ENCODE measurements around the gene CTIF. TPM values are rescaled to one million over a fixed set of nuclear protein-coding genes. Genes with fewer than 3 reads are reported as not detected.
"Not testable (repeated sequence)": the region's sequence is repeated elsewhere in the genome, so short reads cannot be mapped to it uniquely, and the experiment has no call there.

The CTIF gene
- total RNA-seq, 1 experiment from 2014 or later = 19.8 TPM

DNA sequence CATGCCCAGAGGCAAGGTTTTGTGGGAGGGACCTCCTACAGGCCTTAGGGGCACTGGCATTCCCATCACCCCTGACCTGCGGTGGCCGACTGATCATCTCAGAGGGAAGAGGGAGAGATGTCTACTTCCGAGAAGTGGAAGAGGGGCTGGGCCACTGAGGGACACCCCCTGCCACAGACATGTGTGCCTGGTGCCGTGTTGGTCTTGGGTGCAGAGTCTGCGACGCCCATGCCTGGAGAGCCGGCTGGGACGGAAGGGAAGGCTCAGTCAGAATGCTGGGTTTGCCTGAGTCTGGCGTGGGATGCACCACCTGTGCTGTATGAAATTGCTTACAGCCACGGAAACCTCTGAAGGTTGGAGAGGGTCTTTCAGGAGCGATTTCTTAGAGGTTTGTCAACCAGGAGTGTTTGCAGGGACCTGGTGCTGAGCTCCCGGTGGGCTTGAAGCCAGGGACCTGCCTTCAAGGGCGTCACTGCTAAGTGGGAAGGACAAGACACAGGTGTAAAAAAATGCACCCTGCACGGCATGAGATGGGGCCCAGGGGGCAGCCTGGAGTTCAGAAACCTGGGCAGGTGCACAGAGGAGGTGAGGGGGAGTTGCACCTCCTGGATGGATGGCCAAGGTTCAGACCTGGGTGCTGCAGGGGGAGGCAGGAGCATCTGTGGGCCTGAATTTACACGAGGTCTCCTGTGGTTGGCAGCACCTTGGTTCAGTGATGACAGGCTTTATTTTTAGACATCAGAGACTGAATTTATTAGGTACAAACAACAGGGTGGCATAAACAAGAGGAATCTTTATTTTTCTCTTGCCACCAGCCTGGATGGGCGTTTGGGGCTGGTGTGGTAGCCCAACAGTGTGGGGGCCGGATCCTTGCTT lies 100.3 kb downstream of the CTIF start:
- no peak for DNase-seq (ENCODE audit: low read depth)

DNA sequence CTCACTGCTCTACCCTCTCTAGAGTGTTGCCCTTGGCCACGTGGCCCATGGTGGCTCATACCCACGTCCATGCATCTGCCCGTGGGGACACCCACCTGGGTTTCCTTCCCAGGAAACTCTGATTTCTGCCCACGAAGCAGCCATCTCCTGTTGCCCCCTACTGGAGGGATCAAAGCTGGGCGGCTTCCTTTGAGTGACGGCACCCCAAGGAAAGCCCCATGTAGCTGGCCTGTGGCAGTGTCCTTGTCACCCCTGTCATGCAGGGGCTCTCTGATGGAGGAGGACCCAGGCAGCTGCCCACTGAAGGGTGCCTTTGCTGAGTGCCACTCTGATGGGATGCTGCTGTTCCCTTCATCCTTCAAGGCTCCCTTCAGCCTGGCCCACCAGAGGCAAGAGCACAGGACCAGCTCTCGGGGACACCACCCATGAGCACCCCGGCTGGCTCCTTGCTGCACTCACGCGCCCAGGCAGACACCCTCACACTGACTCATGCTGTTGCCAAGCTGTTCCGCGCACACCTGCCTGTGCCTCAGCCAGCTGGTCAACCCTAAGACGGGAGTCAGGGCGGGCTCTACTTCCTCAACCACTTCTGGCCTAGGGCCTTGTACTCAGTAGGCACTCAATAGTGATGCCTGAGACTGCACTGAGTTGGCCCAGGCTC lies 101.1 kb downstream of the CTIF start:
- DNase-seq (ENCODE audit: low read depth) = no peak

DNA sequence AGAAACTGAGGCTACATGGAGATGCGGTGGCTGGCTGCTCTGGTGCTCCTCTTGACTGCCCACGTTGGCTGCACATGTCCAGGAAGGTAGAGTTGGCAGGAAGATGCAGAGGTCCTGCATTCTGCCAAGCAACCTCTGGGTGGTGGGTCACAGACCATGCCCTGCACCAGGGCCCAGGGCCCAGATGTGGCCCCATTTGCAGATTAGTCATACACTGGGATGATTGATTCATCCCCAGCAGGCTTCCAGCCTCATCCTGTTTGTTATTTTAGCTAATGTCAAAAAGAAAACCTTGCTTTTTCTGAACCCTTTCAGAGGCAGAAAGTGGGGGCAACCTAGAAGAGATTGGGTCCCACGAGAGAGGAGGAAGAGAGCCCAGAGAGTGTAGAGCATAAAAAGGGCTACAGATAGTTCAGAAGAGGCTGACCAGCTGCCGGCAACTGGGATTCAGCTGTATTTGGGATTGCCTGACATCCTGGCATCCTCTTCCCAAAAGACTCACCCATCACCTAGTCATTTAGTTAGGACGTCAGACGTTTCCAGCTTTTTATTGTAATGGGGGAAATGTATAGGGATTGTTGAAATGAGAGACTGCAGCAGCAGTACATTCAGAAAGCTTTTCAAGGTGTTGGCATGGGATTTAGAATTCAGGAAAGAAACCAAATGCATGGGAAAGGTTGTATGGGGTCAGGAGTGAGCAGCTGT lies 101.9 kb downstream of the CTIF start:
- peak; percentile 72 for DNase-seq (ENCODE audit: low read depth)

DNA sequence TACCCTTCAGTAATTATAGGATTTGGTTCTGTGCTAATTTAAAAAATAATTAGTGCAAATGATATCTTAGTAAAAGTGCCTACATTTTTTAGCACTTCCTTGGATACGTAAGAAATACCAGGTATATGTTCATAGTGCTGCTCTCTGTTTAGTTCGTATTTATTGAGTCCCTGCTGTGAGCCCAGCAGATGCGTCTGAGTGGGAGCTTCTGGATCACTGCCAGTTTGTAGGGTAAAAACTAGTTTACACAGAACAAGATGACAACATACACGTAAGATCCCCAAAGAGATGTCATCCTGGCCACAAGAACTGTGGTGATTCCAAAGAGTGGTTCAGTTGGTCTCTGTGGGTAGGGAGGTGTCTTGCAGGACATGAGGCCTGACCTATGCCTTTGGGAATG lies 103.2 kb downstream of the CTIF start:
- no peak for DNase-seq (ENCODE audit: low read depth)

DNA sequence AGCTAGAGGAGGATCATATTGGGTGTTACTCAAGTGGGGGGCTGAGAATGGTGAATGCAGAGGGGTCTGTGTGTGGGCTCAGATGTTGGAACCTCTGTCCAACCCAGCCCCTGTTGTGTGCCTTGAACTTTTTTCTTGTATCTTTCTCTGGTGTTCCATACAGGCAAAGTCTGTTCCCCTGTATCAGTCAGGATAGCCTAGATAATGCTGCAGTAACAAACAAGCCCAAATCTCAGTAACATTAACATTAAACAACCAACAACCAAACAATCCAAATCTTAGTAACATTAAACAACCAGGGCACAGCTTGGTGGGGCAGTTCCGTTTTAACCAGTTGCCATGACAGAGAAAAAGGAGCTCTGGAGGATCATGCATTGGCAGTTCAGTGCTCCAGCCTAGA lies 103.7 kb downstream of the CTIF start:
- DNase-seq (ENCODE audit: low read depth) = no peak

DNA sequence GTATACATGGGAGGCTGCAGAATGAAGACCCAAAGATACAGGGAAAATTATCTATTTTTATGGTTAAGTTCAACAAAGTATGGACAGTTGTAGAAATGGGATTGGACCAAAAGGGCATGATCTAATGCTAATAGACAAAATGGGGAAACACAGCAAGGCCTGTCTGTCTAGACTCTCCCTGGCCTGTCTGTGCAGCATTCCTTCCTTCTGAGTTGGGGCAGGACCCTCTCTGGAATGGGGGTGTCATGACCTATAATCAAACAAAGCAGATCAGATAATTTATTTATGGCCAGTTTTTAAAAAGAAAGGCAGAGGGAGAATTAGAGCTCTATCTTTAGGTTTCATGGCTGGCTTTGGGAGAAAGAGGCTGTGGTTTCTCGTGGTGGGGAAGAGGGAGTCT lies 104.4 kb downstream of the CTIF start:
- no peak for DNase-seq (ENCODE audit: low read depth)

DNA sequence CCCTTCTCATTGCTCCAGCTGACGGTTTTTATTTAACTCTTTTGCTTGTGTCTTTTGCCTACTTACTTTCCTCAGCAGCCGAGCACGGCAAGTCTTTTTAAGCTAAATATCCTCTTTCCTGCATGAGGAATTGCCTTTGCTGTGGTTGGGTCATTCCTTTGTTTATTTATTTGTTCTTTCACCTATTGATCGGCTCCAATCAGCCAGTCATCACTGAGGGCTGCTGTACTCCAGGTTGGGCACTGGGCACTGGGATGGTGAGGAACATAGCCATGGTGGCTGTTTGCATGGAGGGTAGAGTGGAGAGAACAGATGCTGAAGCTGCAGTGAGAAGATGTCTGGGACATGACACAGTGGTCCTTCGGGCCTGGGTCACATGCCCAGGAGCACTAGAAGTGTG lies 105.2 kb downstream of the CTIF start:
- DNase-seq (ENCODE audit: low read depth) = no peak

DNA sequence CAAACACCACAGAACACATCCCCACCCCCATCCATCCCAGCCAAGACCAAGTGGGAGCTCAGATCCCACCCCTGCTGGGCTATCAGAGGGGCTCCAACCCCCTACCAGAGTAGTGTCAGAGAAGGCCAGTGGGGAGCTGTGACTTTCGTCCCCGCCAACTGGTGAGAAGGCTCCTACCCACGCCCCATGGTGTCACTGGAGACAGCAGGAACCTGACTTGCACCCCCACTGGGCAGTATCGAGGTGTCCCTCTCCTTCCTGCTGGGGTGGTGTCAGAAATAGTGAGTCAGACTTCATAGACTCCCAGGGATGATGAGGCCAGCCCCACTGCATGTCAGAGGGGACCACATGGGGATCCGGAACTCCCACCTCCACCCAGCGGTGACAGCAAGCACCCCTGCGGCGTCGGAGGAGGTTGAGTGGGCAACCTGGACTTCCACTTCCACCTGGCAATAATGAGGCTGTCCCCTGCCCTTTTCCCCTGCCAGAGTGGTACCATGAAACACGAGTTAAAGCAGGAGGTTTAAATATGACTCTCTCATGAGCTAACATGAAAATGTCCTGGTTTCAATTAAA lies 106.7 kb downstream of the CTIF start:
- DNase-seq (ENCODE audit: low read depth) = no peak

DNA sequence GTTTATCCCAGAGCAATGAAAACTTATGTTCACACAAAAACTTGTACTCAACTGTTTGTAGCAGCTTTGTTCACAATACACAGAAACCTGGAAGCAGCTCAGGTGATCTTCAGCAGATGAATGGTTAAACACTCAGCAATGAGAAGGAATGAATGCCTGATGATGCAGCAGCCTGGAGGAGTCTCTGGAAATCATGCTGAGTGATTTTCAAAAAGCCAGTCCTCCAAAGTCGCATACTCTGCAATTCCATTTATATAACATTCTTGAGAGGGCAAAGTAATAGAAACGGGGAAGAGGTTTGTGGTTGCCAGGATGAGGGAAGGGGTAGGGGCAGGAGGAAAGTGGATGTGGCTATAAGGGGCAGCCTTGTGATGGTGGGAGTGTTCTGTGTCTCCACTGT lies 108.1 kb downstream of the CTIF start:
- DNase-seq (ENCODE audit: low read depth) = no peak

DNA sequence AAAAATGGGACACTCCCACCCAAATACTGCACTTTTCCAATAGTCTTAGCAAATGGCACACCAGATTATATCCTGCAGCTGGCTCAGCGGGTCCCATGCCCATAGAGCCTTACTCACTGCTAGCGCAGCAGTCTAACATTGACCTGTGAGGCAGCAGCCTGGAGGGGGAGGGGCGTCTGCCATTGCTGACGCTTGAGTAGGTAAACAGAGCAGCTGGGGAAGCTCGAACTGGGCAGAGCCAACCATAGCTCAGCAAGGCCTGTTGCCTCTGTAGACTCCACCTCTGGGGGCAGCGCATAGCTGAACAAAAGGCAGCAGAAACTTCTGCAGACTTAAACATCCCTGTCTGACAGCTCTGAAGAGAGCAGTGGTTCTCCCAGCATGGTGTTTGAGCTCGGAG lies 110.4 kb downstream of the CTIF start:
- no peak for DNase-seq (ENCODE audit: low read depth)

DNA sequence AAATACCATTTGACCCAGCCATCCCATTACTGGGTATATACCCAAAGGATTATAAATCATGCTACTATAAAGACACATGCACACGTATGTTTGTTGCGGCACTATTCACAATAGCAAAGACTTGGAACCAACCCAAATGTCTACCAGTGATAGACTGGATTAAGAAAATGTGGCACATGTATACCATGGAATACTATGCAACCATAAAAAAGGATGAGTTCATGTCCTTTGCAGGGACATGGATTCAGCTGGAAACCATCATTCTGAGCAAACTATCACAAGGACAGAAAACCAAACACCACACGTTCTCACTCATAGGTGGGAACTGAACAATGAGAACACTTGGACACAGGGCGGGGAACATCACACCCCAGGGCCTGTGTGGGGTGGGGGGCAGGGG lies 115.8 kb downstream of the CTIF start:
- not testable (repeated sequence) for DNase-seq (ENCODE audit: low read depth)

DNA sequence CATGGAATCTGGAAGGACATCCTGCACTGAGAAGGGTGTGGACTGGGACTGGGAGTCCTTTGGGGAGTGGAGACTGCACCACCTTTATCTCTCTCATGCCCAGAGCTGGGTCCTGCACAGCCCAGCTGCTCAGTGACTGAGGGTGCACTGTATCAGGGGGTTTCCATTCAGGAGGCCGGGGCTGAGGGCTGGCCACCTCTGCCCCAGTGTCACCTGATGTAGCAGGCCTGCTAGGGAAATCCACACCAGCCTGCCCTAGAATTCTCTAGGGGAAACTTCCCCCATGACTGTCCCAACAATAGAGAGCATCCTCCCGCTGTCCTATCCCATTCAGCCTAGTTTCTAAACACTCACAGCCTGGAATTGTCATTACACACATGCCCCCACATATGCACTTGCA lies 116.7 kb downstream of the CTIF start:
- no peak for DNase-seq (ENCODE audit: low read depth)

DNA sequence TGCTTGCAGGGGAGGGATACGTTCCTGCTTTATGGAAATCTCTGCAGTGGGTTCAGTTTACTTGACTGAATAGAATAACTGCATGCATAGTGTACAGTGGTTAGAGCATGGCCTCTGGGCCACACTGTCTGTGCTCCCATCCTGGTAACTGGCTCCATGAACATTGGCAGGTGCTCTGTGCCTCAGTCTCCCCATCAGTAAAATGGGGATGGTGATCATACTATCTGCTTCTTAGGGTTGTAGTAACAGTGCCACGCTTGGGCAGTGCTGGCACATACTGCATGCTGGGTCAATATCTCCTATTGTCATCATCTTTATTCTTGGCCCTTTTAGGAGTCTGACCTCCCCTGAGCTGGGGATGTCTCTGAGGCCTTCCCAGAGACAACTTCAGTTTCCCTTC lies 117.3 kb downstream of the CTIF start:
- no peak for DNase-seq (ENCODE audit: low read depth)

DNA sequence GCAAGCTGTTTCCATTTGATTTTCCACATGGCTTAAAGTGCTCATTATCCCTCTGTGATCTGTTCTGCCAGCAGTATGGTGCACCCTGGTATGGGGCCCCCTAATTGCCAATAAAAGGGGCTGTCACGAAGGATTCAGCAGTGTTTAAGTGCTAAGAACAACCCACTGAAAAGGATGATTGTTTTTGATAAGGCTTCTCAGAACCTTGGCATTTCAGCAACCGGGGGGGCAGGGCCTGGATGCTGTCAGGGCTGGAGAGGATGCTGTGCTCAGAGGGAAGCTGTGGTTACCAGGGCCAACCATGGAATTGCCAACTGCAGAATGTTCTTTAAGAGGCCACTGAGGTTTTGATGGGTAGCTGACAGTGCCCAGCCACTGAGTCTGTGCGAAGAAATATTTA lies 117.8 kb downstream of the CTIF start:
- DNase-seq (ENCODE audit: low read depth) = no peak

DNA sequence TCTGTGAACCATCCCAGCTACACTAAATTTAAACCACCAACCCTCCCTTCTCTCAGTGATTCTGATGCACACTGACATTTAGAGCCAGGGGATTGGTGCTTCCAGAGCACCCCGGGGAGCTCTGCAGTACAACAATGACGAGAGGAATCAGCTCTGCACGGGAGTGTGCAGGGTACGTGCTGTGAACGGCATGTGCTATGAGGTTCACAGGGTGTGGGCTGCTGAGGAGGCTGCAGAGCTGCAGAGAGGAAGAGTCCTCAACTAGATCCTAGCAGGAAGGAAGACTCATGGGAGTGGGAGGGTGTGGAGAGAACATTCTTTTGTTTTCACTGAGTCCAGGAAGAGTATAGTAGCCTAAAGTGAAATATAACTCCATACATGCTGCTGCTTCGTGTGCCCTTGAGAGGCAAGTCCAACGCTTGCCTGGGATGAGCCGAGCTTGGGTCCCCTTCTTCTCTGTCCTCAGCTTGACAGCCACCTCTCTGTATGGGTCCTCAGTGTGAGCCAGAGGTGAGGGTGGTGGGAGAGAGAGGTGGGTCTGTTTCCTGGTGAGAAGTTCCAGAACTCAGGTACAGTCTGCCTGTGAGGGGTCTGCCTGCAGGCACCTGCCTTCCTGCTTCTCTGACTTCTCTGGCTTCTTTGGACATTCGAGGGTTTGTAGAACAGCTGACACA lies 118.8 kb downstream of the CTIF start:
- DNase-seq (ENCODE audit: low read depth) = no peak

DNA sequence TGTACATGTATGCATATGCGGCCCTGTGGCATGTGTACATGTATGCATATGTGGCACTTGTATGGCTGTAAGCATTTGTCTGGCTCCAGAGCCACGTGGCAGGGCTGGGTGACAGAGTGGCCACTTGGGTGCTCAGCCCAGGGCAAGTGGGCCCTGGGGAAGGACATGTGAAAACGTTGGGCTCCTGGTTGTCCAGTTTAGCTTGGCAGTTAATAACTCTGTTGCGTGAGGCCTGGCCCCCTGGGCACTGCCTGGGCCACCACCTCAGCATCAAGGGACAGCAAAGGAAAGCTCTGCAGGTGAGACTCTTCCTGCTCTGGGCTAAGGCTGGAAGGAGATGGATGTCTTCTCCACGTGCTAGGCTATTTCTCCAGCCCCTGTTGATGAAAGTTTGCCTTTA lies 119.9 kb downstream of the CTIF start:
- DNase-seq (ENCODE audit: low read depth) = no peak

DNA sequence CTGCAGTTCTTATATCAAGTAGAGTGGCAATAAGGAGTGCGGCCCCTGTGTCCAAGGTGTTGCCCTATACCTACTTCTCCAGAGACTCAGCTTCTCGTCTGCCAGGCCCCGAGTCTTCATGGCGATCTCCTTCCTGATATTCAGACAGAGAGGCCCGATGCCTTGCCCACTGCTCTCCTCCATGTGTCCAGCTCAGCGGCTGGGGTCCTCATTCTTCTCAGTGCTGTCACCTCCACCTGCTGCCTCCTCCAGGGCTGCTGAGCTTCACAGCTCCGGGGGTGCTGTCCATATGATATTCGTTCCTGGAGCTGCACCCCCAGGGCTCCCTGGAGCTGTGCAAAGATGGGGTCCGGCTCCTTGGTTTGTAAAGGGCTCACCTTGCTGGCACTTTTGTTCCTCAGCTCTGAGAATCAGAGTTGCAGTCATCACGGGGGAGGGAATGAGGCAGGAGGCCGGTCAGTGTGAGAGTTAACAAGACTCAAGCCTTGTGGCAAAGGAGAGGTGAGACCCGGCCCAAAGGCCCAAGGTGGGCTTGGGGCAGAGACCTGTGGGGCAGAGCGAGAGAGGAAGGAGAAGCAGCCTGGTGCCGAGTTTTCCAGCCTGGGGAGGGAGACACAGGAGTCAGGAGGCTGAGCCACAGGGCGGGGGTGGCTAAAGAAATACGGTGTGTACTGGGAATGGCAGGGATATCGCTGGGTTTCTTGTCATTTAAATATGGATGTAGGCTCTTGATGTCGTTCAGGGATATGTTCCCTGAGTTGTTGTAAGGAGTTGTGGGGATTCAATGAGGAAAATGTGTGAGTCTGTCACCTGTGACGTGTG lies 120.6 kb downstream of the CTIF start:
- DNase-seq (ENCODE audit: low read depth) = no peak

DNA sequence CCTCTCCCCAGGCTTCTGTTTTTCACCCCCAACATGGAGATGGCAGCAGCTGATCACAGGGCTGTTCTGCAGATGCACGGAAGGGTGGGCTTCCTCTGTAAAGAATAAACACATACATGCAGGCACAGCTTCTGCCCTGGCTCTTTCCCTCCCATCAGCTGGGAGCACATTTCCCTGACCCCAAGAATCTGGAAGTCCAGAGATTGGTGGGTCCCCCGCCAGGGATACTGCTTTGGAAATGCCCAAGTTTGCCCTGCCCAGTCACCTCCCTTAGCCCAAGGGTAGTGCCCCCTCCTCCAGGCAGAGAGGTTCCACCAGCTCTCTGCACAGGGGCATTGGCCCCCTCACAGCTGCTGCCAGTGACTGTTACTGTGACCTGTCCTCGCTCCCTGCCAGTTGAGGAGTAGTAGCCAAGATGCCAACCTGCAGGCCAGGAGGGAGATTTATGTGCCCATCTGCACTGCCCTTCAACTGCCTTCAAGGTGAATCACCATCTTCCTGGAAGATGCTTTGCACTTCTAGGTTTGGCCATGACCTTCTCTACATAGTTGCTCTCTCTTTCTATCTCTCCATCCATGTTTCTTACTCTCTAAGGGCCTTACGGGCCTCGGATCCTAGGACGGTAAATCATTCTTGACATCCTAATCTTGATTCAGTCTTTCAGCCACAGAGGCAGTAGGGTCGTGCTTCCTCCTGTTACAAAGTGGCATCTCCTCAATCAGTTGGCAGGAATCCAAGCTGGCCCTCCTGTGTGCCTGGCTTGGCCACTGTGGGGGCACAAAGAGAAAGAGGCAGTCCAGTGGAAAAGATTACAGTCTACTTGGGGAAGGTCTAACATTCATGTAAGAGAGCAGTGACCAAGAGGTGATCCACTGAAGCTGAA lies 121.8 kb downstream of the CTIF start:
- DNase-seq (ENCODE audit: low read depth) = no peak

DNA sequence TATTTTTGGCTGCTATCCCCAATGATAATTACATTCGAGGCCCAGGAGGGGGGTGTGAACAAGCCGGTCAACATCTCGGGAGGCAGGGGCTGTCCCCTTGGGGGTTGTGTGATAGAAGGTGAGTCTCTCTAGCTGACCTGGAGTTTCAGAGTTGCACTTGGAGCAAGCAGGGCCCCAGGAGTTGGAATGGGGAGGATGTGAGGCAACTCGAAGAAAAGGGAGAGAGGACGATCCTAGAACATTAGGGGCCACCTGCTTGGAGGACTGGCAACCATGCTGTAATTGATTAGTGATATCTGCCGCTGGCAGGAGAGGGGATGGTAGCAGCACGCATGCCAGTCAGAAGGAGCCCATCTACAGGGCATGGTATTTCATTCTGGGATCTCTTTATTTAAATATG lies 122.6 kb downstream of the CTIF start:
- DNase-seq (ENCODE audit: low read depth) = no peak
